ENCODE measurements around the gene GALNTL6.

DNA sequence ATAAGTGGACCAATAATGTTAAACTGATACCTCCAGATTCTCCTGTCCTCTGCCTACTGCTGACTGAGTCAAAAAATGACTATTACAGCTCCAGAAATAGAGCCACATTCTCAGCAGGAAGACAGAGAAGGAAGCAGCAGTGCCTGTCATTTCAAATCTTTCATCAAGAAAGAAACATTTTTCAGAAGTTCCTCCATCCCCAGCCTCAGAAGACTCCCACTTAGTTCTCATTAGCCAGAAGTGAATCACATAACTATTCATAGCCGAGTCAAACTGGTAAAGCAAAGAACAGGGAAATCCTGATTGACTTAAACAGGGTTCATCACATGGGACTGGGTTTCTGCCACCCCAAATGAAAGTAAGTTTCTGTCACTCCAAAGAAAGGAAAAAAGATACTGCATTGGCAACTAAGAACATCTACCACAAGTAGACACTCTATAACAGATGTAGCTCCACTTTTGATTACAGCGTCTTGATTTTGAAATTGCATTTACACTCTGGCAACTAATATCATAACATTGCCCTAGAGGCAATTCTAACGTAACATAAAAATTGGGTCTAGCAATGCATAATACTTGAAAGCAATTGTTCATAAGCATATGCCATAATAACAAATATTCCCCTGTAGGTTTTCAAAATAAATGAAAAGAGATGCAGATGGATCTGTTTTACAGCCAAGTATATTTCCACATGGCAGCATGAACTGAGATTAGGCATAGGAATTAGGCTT, 599.8 kb downstream of the GALNTL6 start:
- no peak for TF ChIP-seq POLR2A (IDR thresholded peaks at IDR 0.05)
- TF ChIP-seq, protein P1, sequence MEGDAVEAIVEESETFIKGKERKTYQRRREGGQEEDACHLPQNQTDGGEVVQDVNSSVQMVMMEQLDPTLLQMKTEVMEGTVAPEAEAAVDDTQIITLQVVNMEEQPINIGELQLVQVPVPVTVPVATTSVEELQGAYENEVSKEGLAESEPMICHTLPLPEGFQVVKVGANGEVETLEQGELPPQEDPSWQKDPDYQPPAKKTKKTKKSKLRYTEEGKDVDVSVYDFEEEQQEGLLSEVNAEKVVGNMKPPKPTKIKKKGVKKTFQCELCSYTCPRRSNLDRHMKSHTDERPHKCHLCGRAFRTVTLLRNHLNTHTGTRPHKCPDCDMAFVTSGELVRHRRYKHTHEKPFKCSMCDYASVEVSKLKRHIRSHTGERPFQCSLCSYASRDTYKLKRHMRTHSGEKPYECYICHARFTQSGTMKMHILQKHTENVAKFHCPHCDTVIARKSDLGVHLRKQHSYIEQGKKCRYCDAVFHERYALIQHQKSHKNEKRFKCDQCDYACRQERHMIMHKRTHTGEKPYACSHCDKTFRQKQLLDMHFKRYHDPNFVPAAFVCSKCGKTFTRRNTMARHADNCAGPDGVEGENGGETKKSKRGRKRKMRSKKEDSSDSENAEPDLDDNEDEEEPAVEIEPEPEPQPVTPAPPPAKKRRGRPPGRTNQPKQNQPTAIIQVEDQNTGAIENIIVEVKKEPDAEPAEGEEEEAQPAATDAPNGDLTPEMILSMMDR (IDR thresholded peaks at IDR 0.05): no peak

All from Peyer's patch (tissue), 4 donors.